Thyroid gland (tissue), 4 donors: Measurements from ENCODE around the gene SUPT3H. TPM values are rescaled to one million over a fixed set of nuclear protein-coding genes. Genes with fewer than 3 reads are reported as not detected.

Source experiments
- DNase-seq, 2 donors: peaks; one replicate each; pipeline ENCODE4 v3.0.0-alpha.2; 2019
- H3K27ac ChIP-seq, 3 donors: fragments of 200-600 bp; sonication (generic); 1 replicate in 2 of 3; 2 replicates in 1 of 3; pipeline ENCODE4 v1.5.1; 2016 to 2019; ENCODE audit warnings: mild to moderate bottlenecking in 1 of 3, moderate library complexity in 1 of 3
- H3K27me3 ChIP-seq: fragments of 200-600 bp; sonication (generic); one replicate; pipeline ENCODE4 v1.5.1; 2019
- H3K36me3 ChIP-seq, 2 donors: fragments of 200-600 bp; sonication (generic); one replicate each; pipeline ENCODE4 v1.5.1; 2016 to 2019
- H3K4me1 ChIP-seq, 2 donors: fragments of 200-600 bp; sonication (generic); one replicate each; pipeline ENCODE4 v1.5.1; 2017 to 2019
- H3K4me3 ChIP-seq, 3 donors: fragments of 200-600 bp; sonication (generic); replicated peaks in 1 of 3; 1 replicate in 2 of 3; 2 replicates in 1 of 3; pipeline ENCODE4 v1.5.1; 2016; ENCODE audit warnings: mild to moderate bottlenecking in 1 of 3
- H3K9me3 ChIP-seq: fragments of 200-600 bp; sonication (generic); one replicate; pipeline ENCODE4 v1.5.1; 2017
- CTCF ChIP-seq, 6 experiments: fragments of 200-600 bp in 3 of 6; fragments of 450-650 bp in 3 of 6; sonication (generic) in 3 of 6; IDR thresholded peaks; one replicate each; pipeline ENCODE4 v1.5.1; 2016 to 2019; ENCODE audit warnings: antibody characterized with exemption in 6 of 6, mild to moderate bottlenecking in 2 of 6, inconsistent platforms in 1 of 6, moderate library complexity in 1 of 6
- POLR2A ChIP-seq, 2 donors: fragments of 450-650 bp; IDR thresholded peaks; one replicate each; pipeline ENCODE4 v1.6.1; 2017; ENCODE audit warnings: antibody characterized with exemption in 2 of 2, mild to moderate bottlenecking in 2 of 2, moderate library complexity in 1 of 2
- WGBS, 2 donors: methylation state at CpG; one replicate each; pipeline ENCODE4 v1.1.5; 2017; 5-methylcytosine and 5-hydroxymethylcytosine counted together
- intact Hi-C: fragments of 100-400 bp; cut with DNase I; formaldehyde crosslinking; loops from one replicate; pipeline ENCODE4 v1.15.1; 2023
- total RNA-seq, 4 donors: library from RNA; depleted of rRNA; stranded (reverse); fragments of >200 nt; gene quantifications; one replicate each; pipeline ENCODE4 v1.2.3, GENCODE V29; 2016

SUPT3H gene
- total RNA-seq, 4 donors from 2014 or later: 9.8 to 21.6 (median 11.1) TPM

GRCh38 chr6:45222380-45222779 is 155.4 kb downstream of the SUPT3H start:
- no peak for DNase-seq
- 92 to 96% methylated on average over 1 of the region's 1 CpG for WGBS, 2 donors
- H3K9me3 ChIP-seq: no peaks in the 10 kb centered on the region

GRCh38 chr6:45215759-45216158 is 162.0 kb downstream of the SUPT3H start:
- TF ChIP-seq POLR2A (IDR thresholded peaks at IDR 0.05) (no peak), CTCF (IDR thresholded peaks at IDR 0.05) (no peak)
- no peaks in the 10 kb centered on the region for H3K9me3 ChIP-seq
- no peaks in the 10 kb centered on the region for H3K27me3 ChIP-seq
- WGBS, 2 donors: 95 to 96% methylated on average over 1 of the region's 1 CpG
- DNase-seq: no peak
- no peak overlapping the region for H3K4me3 ChIP-seq
- H3K36me3 ChIP-seq: no peaks in the 10 kb centered on the region
- H3K27ac ChIP-seq: no peak overlapping the region
- intact Hi-C loops: no loop called here
- no peaks in the 10 kb centered on the region for H3K4me1 ChIP-seq

More at GRCh38 chr6:45222380-45222779, 155.4 kb downstream of the SUPT3H start:
- H3K4me3 ChIP-seq: no peak overlapping the region
- H3K4me1 ChIP-seq: no peaks in the 10 kb centered on the region
- no peak overlapping the region for H3K27ac ChIP-seq
- no peaks in the 10 kb centered on the region for H3K36me3 ChIP-seq
- intact Hi-C loops: no loop called here
- no peak for TF ChIP-seq CTCF (IDR thresholded peaks at IDR 0.05)
- H3K27me3 ChIP-seq: no peaks in the 10 kb centered on the region

GRCh38 chr6:45212976-45213375 is 164.8 kb downstream of the SUPT3H start:
- H3K27ac ChIP-seq: no peak overlapping the region
- no peaks in the 10 kb centered on the region for H3K4me1 ChIP-seq
- H3K4me3 ChIP-seq: no peak overlapping the region
- H3K27me3 ChIP-seq: no peaks in the 10 kb centered on the region
- no peaks in the 10 kb centered on the region for H3K36me3 ChIP-seq
- no peaks in the 10 kb centered on the region for H3K9me3 ChIP-seq
- intact Hi-C loops: no loop called here
- DNase-seq: no peak
- WGBS, 2 donors: 59 to 65% methylated on average over 3 of the region's 3 CpGs
- TF ChIP-seq POLR2A (IDR thresholded peaks at IDR 0.05) (no peak), CTCF (IDR thresholded peaks at IDR 0.05) (no peak)

- no peaks in the 10 kb centered on the region for H3K9me3 ChIP-seq
- intact Hi-C loops: no loop called here
- H3K27me3 ChIP-seq: no peaks in the 10 kb centered on the region
- no peak overlapping the region for H3K27ac ChIP-seq
- TF ChIP-seq POLR2A (IDR thresholded peaks at IDR 0.05) (no peak), CTCF (IDR thresholded peaks at IDR 0.05) (no peak)
- no peak overlapping the region for H3K4me3 ChIP-seq
- no peak for DNase-seq
- H3K36me3 ChIP-seq: no peaks in the 10 kb centered on the region
- no peaks in the 10 kb centered on the region for H3K4me1 ChIP-seq
- 97 to 99% methylated on average over 2 of the region's 2 CpGs for WGBS, 2 donors
These were observed 168.0 kb downstream of the SUPT3H start for GRCh38 chr6:45209762-45210161.

- 54 to 57% methylated on average over 1 of the region's 1 CpG for WGBS, 2 donors
- intact Hi-C loops: no loop called here
- no peak overlapping the region for H3K4me3 ChIP-seq
- H3K27me3 ChIP-seq: no peaks in the 10 kb centered on the region
- H3K4me1 ChIP-seq: no peaks in the 10 kb centered on the region
- TF ChIP-seq CTCF (IDR thresholded peaks at IDR 0.05) (no peak), POLR2A (IDR thresholded peaks at IDR 0.05) (no peak)
- no peak overlapping the region for H3K27ac ChIP-seq
- no peak for DNase-seq
- no peaks in the 10 kb centered on the region for H3K36me3 ChIP-seq
- no peaks in the 10 kb centered on the region for H3K9me3 ChIP-seq
These were observed 170.8 kb downstream of the SUPT3H start for GRCh38 chr6:45206793-45207492.
